Endometrial microvascular endothelial cells (primary cell): ENCODE measurements around the gene SRRM4. TPM values are rescaled to one million over a fixed set of nuclear protein-coding genes. Genes with fewer than 3 reads are reported as not detected.

ENCODE experiments used
- in situ Hi-C: cut with HindIII; loops from 2 replicates; pipeline ENCODE4 v1.10.0; 2017; ENCODE audit warnings: low sequenced_read_pairs, low pct_unique_long_range_greater_than_20kb; ENCODE audit errors: inconsistent ontology term
- total RNA-seq: library from RNA; depleted of rRNA; stranded (reverse); fragments of >200 nt; gene quantifications from one replicate; pipeline ENCODE4 v1.2.3, GENCODE V29; 2015; ENCODE audit errors: inconsistent ontology term

SRRM4 gene
- total RNA-seq, 1 donor from 2014 or later: not detected

DNA sequence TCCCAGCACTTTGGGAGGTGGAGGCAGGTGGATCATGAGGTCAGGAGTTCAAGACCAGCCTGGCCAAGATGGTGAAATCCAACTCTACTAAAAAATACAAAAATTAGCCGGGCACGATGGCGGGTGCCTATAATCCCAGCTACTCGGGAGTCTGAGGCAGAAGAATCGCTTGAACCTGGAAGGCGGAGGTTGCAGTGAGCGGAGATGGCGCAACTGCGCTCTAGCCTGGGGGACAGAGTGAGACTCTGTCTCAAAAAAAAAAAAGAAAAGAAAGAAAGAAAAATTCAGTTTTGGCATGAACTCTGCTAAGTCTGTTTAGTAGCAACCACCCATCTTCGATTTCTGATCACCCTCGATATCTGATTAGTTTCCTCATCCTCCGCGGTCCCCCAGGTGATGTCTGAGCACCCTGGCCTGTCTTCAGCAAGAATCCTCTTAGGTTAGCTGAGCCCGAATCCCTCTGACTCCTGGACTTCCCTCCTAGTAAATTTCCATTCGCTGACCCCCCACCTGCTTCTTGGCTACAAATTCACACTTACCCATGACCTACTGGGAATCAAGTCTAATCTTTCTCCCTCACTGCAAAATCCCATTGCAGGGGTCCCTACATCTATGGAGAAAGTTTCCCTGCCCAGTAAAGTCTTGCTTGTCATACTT, 196.5 kb downstream of the SRRM4 start:
- in situ Hi-C loops: no loop called here

DNA sequence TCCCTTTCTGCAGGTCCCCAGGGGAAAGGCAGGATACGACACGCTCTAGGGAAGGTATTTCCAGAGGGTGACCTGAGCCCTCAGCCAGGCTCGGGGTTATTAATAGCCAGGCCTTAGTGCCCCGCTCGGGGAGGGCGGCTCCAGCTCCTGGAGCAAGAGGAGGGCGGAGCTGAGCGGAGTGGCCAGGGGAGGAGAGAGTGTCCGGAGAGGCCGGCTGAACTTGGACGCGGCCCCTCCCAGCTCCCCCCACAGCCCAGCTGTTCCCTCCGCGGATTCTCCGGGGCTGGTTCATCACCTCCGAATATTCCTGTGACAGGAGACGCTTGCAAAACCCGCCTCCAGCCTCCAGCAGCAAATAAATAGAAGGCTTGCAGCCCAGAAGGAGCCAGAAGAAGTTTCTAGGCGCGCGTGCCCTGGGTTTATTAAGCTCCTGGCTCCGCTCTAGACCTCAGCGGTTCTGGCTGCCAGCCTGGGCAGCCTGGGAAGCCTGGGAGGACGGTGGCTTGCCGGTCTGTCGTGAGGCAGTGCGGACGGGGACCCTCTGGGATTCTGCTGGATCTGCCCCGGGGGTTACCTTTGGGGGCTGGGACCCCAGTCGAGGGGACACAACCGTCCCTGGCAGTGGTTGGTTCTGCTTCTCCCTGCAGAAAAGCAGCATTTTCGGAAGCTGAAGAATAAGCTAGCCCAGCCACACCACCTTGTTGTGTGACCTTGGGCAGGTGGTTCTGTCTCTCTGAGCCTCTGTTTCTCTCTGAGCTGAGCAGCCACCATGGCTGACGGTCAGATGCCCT, 197.4 kb downstream of the SRRM4 start, which contains the start of gene HSPB8:
Gene HSPB8, plus strand, starts transcription at position 388 of the 791 bp plus-strand sequence. Its CDS starts 382 bp downstream, at position 770.
- in situ Hi-C loops: no loop called here

DNA sequence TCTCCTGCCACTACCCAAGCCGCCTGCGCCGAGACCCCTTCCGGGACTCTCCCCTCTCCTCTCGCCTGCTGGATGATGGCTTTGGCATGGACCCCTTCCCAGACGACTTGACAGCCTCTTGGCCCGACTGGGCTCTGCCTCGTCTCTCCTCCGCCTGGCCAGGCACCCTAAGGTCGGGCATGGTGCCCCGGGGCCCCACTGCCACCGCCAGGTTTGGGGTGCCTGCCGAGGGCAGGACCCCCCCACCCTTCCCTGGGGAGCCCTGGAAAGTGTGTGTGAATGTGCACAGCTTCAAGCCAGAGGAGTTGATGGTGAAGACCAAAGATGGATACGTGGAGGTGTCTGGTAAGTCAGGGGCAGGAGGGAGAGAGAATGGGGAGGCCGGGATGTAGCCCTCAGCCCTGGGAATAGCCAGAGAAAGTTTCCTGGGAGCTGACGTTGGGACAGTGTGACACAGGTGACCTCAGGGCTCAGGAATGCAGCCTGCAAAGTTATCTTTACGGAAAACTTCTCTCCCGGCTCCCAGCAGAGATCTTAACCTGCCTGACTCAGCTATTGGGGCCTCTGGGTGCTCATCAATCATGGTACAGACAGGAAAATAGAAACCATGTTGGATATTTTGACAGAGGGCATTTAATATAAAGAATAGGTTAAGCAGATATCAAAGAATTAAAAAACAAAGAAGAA, 198.1 kb downstream of the SRRM4 start:
- in situ Hi-C loops: no loop called here

DNA sequence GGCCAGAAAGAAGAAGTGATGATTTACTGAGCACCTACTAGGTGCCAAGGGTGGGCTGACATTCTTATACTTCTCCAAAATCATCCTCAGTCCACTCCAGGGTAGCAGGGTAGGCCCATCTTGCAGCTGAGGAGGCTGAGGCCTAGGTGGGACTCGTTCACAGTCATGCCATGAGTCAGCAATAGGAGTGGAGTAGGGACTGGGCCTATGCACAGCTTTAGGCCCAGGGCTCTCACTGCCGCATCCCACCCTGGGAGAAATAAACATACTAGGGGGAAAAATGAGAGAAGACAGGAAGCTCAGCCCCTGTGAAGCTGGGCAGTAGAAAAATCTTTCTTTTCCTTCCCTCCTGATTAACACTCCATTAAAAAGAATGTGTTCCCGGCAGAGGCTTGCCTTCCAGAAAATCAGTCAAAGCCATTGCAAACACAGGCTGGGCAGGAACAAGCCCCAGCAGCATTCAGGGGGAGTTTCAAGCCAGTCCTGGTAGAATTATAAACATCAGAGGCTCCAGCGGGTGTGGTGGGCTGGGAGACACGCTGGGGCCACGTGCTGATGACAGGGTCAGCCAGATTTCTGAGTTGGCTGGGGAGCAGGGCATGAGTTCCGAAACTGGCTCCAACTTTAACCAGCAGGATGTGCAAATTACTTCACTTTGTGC, 199.2 kb downstream of the SRRM4 start:
- in situ Hi-C loops: no loop called here

DNA sequence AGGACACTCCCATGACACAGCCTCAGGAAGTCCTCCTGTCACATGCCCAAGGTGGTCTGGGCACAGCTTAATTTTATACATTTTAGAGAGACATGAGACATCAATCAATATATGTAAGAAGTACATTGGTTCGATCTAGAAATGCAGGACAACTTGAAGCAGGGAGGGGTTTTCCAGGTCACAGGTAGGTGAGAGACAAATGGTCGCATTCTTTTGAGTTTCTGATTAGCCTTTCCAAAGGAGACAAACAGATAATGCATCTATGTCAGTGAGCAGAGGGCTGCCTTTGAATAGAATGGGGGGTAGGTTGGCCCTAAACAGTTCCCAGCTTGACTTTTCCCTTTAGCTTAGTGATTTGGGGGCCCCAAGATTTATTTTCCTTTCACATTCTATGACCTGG, 199.9 kb downstream of the SRRM4 start:
- in situ Hi-C loops: no loop called here

DNA sequence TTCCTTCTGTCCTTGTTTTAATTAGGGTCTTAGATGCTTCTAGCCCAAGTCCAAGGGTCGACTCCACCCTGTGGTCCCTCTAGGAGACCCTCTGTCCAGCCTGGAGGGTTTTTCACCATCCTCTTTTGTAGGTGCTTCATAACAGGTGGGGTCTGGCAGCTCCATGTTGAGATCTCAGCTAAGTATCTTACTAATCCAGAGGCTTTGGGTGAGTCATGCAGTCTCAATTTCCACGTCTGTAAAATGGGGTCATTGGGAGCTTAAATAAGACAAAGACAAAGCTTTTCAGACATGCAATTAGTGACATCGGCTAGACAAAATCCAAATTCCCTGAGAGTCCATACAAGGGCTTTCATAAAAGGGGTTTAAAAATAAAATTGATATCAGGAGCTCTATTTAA, 200.6 kb downstream of the SRRM4 start:
- in situ Hi-C loops: no loop called here

DNA sequence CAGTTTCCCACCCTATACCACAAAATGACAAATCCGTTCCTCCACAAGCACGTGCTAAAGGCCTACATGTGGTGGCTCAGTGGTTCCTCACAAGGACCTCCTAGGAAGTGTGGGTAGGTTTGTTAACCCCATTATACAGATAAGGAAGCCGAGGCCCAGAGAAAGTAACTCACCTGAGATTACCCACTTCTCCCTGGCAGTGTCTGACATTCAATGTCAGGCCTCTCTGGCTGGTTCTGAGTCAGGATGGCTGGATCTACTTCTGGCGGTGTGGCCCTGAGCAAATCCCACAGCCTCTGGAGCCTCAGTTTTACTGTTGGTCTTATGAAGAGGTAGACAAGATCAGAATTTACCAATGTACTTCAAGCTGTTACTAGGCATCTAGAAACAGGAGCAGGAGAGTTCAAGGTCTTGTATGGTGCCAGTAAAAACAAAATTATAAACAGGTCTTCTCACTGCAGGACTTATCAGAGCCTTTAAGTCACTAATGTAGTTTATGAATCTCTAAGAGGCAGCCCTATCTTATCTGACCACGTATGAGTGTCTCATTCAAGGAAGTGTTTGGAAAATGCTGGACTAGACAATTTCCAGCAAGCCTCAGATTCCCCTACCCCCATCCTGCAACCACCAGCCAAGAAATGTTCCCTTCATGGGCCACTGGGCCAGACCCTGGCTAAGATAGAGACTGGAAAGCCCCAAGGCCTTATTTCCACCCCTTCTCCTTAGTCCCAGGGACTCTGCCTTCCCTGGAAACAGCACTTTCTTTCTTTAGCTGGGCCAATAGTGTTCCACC, 201.6 kb downstream of the SRRM4 start:
- in situ Hi-C loops: no loop called here

DNA sequence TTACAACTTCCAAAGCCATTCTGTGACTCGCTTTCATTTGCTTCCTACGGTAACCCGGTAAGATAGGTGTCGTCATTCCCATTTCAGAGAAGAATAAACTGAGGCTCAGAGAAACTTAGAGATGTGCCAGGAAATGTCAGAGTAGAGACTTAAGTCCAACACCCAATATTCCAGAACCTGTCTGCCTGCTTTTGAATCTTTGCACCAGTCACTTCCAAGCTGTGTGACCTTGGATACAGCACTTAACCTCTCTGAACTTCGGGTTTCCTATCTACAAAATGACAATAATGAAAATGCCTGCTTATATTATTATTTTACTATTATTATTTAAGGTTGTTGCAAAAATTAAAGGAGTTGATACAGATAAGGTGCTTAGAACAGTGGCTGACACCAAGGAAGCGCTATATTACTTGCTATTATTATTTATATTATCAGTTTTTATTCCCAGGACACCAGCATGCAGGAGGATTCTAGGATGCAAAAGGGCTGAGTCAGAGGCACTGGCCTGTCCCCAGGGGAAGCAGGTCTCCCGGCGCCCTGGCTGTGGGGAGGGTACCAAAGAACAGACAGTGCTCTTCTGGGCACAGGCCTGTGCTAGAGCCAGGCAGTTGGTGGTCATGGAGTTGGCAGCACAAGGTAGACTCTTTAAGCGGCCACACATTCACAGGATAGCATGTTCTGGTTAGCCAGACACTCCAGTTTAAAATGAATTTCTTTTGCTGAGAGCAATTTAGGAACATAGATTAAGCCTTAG, 202.8 kb downstream of the SRRM4 start:
- in situ Hi-C loops: no loop called here

DNA sequence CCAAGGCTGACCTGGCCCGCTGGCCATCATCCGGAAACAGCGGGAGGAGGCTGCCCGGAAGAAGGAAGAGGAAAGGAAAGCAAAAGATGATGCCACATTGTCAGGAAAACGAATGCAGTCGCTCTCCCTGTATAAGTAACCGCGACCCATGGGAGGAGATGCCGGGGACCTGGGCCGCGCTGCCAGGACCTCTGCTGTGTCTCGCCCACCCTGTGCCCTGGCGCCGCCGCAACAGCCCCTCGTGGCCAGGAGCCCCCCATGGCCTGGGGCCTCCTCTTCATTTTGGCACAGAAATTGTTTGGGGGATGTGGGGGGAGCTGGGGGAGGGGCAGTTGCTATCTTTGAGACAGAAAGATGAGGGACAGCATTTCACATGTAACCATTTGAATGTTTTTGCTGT, 213.9 kb downstream of the SRRM4 start:
- in situ Hi-C loops: no loop called here

DNA sequence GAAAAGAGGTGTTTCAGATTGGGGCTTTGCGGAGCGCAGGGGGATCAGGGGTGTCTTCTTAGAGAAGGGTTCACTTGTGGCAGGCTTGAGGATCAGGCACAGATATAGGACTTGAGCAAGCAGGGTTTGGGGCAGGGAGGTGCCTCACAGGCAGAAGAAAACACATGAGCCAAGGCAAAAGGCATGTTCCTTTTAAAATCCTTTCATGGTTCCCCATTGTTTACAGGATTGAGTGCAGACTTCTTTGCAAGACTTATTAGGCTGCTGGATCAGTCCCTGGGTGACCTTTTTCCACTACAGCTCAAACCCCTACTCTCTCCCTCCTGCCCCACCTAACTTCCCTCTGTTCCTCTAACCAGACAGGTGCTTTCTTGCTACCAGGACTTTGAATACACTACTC, 217.1 kb downstream of the SRRM4 start:
- in situ Hi-C loops: no loop called here

DNA sequence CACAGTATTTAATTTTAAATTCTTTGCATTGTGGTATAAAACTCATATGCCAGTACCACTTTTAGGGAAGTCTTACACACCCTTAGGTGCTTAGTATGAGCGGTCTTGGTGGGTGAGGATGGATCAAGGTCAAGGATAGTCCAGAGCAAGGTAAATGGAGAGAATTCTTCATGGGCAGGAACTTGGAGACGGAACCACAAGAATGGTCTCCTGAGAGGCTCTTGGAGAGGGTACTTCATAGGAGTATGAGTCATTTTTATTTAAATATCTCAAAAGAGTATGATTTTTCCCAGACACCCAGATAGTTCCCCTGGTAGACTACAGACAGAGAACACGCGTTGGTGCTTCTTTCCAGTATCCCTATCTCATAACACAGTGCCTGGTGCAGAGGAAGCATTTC, 219.3 kb downstream of the SRRM4 start:
- in situ Hi-C loops: no loop called here

DNA sequence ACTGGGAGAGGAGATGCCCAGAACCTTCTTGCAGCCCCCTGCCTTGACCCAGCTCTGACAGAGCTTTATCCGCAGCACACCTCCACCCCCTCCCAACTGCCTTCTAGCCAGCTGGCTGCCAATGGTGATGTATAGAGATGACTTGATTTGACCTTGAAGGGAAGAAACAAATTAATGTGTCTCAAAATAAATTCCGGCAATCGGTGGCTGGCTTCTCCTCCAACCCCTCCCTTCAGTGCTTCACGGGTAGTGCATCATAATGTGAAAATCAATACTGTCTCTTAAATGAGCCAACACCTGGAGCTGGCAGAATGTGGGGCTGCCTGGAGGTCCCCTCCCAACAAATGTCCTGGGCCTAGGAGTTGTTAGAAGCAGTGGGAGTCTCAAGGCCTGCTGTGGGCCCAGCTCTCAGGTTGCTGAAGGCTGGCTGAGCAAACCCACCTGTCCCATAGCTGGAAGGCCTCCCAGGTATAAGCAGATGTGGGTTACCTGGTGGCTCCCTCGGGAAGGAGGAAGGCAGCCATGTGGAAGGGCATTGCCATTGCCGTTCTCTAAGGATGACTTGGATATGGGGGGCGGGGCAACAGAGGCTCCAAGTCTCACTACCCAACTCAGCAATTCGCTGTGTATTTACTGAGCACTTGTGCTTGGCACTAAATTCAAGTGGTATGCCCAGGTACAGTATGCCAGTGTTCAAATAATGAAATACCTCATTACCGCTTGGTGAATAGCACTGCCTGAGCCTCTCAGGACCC, 220.6 kb downstream of the SRRM4 start:
- in situ Hi-C loops: no loop called here

DNA sequence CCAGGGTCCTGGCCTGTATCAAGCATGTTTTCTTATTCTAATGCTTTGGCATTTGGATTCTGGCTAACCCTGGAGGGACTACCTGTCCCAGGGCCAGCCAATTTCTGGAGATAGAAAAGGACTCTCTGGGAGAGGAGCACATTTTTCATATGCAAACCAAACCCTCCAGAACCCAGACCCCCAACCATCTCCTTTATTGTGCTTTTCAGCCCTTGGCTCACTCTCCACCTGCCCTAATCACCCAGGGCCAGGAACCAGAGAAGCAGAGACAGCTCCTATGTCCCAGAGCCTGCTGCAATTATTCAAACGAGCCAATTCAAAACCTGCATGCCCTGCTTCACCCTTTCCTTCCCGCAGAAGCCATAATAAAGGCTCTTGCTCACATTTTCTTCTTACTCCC, 221.2 kb downstream of the SRRM4 start:
- in situ Hi-C loops: no loop called here

DNA sequence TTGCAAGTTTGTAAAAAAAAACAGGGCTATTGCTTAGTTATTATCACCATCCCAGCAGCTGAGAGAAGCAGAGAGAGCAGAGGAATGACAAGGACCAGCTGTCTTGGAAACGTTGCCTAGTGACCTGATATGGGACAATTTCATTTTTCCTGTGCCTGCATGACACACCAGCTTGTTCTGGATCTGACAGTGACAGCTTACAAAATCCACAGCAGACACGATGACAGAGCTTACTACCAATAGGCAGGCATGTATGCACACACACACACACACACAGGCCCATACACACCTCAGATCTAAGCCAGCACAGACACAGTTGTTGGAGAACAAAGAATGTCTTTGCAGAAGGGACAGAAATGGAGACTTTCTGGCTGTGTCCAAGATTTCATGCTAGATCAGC, 222.8 kb downstream of the SRRM4 start:
- in situ Hi-C loops: no loop called here

DNA sequence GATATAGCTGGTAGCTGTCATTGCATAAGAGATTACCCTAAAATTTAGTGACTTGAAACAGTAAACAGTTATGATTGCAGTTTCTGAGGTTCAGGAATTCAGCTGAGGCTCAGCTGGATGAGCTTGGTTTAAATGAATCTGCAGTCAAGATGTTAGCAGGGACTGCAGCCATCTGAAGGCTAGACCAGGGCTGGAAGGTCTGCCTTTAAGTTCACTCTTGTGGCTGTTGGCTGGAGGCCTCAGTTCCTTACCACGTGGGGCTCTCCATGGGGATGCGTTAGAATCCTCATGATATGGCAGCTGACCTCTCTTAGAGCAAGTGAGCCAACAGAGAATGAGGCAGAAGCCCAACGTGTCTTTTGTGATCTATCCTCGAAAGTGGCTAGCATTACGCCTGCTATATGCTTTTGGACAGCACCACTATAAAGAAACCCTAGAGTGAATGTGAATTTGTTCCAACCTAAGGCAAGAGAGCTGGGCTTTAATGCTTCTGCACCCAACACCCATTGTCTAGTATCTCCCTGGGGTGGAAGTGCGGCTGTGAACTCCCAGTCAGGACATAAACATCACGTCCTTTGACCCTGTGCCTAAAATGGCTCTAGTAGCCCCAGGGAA, 223.4 kb downstream of the SRRM4 start:
- in situ Hi-C loops: no loop called here

DNA sequence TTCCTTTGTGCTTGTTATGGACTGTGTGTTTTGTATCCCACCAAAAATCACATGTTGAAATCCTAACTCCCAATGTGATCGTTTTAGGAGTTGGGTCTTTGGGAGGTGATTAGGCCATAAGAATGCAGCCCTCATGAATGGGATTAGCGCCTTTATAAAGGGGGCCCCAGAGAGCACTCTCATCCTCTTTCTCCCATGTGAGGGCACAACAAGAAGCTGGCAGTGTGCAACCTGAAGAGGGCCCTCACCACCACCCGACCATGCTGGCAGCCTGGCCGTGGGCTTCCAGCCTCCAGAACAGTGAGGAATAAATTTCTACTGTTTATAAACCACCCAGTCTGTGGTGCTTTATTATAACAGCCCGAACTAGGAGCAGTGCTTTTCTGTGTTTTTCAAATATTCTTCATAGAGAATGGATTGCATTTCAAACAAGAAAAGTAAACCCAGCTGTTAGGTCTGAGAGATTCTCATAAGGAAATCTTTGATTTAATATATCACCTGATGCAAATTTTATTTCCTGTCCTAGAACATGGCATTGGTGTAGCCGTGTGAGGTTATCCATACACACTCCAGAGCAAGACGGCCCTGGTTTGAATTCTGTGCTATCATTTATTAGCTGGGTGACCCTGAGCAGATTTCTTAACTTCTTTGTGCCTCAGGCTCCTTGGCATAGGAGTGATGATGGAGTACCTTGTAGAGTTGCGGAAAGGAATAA, 225.2 kb downstream of the SRRM4 start:
- in situ Hi-C loops: no loop called here
